Fibroblast of pulmonary artery (primary cell): Measurements from ENCODE around the gene VIL1.

Source experiments
- DNase-seq: peaks from one replicate; pipeline ENCODE4 v3.0.0-alpha.2; 2010; ENCODE audit warnings: low read depth
- H3K4me3 ChIP-seq: replicated peaks from 2 replicates; pipeline ENCODE4 v1.5.1; 2011; ENCODE audit warnings: low read depth, mild to moderate bottlenecking, control low read depth, low read length, moderate library complexity
- CTCF ChIP-seq: IDR thresholded peaks from 2 replicates; pipeline ENCODE4 v1.5.1; 2011; ENCODE audit warnings: mild to moderate bottlenecking, control low read depth, low read length, inconsistent platforms; ENCODE audit errors: missing control alignments

Gene VIL1

GRCh38 chr2:218452079-218452478 lies 33.2 kb downstream of the VIL1 start:
- H3K4me3 ChIP-seq = no peak overlapping the region
- DNase-seq = no peak
- no peak for TF ChIP-seq CTCF

DNA sequence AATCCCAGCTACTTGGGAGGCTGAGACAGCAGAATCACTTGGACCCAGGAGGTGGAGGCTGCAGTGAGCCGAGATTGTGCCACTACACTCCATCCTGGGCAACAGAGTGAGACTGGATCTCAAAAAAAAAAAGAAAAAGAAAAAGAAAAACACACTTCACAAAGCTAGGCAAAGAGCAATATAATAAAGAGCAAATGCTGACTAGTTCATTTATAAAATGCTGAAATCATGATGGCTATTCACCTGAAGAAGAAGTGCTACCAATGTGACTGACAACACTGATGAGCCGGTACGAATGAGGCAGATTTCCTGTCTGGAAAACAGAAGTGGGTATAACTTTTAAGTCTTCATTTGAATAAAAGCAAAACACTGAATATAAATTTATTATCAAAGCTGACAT lies 37.9 kb downstream of the VIL1 start:
- no peak for TF ChIP-seq CTCF
- no peak for DNase-seq
- H3K4me3 ChIP-seq = no peak overlapping the region

- no peak for DNase-seq
- H3K4me3 ChIP-seq = no peak overlapping the region
- TF ChIP-seq CTCF = no peak
Observed at GRCh38 chr2:218458598-218458997, 39.7 kb downstream of the VIL1 start.

DNA sequence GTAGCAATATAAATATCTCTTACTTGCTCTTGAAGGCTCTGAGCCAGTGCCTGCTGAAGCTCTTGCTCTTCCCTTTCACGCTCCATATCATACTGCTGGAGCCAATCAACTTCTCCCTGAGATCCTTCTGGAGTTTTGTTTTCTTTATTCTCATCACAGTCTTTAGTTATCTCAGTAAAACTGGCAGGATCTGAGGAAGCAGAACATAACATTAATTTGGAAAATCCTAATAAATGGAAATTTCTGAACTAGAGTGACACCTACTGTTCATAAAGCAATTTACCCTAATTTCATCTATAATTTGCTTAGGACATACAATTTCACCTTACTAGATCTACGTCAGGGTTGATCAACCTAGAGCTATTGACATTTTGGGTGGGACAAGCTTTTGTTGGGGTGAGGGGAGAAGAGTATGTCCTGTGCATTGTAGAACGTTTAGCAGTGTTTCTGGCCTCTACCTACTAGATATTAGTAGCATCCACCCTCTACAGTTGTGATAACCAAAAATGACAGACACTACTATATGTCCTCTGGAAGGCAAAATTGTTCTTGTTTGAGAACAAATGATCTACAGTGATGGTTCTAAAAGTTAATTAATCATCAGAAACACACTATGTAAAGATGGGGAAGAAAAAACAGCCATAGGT lies 47.2 kb downstream of the VIL1 start:
- H3K4me3 ChIP-seq = no peak overlapping the region
- DNase-seq = peak; percentile 60
- TF ChIP-seq CTCF = peak; percentile 44

- H3K4me3 ChIP-seq = no peak overlapping the region
- no peak for TF ChIP-seq CTCF
- no peak for DNase-seq
Observed at GRCh38 chr2:218470448-218470847, 51.5 kb downstream of the VIL1 start.

GRCh38 chr2:218471036-218471435 lies 52.1 kb downstream of the VIL1 start:
- H3K4me3 ChIP-seq = no peak overlapping the region
- no peak for DNase-seq
- no peak for TF ChIP-seq CTCF

DNA sequence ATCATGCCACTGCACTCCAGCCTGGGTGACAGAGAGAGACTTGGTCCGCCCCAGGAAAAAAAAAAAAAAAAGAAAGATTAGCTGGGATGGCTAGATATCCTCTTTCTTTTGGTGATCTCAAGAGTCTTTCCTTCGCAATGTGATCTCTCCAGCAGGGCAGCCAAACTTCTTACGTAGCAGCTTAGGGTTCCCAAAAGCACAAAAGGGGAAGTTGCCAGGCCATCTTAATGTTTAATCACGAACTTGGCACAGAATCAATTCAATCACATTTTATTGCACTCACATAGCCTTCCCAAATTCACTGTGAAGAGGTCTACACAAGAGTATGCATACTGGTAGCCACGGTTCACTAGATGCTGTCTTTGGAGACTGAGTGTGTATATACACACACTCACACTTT lies 53.1 kb downstream of the VIL1 start:
- DNase-seq = no peak
- TF ChIP-seq CTCF = no peak
- no peak overlapping the region for H3K4me3 ChIP-seq
